Raji (cell line): ENCODE data around the gene RNF8.

Experiments used
- POLR2A ChIP-seq: IDR thresholded peaks from 2 replicates; pipeline ENCODE4 v1.6.1; 2011; ENCODE audit warnings: low read depth, low read length, control low read depth; ENCODE audit not compliant: insufficient read depth

The RNF8 gene

DNA sequence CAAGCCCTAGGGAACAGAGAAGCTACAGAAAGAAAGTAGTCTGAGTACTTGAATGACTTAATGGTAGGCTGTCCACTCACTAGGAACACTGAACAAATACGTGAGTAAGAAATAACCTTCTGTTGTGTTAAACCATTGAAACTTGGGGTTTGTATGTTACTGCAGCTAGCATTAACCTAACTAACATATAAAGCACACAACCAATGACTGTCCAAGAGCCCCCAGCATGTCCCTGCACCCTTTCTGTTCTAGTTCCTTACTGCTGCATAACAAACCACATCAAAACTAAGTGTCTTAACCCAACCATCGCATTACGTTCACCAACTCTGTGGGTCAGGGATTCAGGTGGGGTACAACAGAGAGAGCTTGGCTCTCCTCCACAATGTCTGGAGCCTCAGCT lies 10.5 kb upstream of the RNF8 start:
- no peak for TF ChIP-seq POLR2A

DNA sequence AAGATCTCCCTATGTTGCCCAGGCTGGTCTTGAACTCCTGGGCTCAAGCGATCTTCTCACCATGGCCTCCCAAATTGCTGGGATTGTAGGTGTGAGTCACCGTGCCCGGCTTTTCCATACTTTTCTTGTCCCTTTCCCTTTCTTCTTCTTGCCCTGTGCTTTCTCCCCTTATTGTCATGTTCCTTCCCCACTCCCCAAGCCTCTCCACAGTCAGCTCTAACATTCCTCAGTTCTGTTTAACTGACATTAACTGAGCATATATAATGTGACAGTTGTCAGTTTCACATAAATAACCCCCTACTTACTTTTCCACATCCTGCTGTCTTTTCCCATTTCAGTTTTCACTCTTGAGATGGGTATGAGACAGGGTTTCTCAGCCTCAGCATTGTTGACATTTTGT lies 9.5 kb upstream of the RNF8 start:
- no peak for TF ChIP-seq POLR2A

DNA sequence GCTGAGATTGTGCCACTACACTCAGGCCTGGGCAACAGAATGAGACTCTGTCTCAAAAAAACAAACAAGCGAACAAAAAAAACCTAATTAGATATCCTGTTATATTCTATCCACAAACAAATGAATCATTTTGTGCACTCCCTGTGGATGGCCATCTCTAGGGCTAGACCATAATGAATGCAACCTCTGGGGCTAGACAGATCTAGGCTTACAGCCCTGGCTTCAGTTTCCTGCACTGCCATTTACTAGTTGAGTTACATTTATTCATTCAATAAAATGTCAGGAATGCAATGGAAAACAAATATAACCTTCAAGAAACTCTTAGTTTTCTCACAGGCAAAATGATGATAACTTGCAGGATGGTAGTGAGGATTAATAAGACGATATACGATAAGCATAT lies 6.6 kb upstream of the RNF8 start:
- TF ChIP-seq POLR2A: no peak

DNA sequence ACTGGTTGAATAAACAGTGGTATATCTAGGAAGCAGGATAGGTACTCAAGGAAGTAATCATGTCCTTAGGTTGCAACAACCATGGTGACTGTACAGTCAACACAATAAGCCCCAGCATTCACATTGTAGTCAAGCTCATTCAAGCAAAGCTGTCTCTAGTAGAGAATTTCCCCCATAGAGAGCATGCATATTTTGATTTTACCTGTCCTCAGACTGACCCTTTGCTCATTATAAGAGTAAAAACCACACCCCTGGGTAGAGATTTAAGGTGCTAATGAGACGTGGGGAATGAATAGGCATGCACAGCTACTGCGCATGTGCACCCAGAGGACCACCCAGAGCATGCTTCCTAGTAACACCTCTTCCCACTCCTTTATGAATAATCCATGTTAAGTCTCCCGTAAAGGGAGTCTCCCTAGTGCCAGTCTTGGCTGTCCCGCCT lies 6.1 kb upstream of the RNF8 start:
- no peak for TF ChIP-seq POLR2A

DNA sequence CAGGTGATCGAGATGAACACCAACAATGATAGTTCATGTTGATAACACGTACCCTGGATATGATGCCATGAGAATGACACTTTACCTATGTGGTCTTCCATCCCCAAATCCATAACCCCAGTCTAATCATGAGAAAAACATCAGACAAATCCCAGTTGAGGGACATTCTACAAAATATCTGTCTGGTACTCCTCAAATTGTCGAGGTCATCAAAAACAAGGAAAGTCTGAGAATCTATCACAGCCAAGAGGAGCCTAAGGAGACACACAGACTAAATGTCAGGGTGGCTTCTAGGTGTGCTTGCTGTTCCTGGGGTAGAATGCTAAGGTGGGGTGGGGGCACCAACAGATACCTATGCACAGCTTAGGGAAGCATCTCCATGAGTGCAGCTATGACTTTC lies 2.8 kb upstream of the RNF8 start:
- TF ChIP-seq POLR2A: no peak

DNA sequence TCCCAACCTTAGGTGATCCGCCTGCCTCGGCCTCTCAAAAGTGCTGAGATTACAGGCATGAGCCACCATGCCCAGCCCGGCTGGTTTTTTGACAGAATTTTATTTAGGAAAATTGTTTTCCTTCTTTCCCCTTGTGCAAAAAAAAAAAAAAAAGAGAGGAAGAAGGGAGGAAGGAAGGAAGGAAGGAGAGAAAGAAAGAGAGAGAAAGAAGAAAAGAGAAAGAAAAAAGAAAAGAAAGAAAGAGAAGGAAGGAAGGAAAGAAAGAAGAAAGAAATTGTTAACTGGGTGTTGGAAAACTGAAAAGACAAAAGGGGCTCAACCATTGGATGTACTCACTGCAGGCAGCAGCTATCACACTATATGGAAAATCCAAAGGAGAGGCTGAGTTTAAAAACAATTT lies 1.4 kb upstream of the RNF8 start:
- no peak for TF ChIP-seq POLR2A

DNA sequence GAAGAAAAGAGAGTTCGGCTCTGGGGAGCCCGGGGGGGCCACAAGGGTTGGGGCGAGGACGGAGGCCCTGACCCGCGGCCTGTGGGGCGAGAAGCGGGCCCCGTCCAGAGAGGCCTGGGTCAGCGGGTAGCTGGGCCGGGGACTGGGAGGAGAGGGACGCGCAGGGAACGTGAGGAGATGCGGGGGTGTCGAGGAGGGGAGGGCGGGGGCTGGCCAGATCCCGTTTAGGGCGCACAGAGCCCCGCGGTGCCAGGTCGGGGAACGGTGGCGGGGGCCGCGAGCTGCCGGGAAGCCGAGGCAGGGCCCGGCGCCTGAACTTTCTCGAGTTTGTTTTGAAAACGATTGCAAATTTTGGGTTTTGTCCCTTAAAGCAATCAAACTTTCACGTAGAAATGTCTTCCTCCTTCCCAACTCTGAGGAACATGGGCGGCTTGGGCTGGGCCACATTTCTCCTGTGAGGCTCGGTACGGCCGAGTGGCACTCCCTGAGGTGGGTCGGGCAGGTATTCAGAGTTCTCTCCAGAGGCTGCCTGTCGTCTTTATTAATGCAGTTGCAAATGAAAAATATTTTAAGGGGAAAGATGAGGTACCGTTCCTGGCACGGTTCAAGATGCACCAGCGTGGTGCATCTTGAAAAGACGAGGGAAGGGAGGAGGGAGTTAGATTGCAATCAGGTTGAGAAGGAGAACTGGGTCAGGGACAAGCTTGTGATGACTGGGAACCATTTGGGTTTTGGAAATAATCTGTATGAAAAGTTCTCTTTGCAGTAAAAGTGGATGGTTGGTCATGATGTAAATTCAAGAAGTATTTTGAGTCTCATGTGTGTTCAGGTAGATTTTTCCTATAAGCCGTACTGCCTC lies 972 bp downstream of the RNF8 start:
- no peak for TF ChIP-seq POLR2A

DNA sequence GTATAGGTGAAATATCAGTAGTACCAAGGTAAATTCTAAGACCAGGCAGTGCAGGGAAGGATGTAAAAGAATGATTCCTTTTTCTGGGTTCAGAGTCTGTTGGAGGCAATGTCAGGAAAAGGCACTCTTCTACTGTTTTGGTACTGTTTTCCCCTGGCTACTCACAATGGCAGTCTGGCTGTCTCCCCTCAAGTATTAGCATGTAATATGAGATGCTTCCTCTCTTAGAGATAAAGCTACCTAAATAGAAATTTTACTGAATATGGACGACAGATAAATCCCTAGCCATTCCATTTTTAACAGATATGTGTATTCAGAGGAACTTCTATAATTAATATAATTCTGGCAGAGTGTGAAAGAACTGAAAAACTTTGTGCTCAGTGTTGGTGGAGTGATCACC lies 3.5 kb downstream of the RNF8 start:
- TF ChIP-seq POLR2A: no peak

DNA sequence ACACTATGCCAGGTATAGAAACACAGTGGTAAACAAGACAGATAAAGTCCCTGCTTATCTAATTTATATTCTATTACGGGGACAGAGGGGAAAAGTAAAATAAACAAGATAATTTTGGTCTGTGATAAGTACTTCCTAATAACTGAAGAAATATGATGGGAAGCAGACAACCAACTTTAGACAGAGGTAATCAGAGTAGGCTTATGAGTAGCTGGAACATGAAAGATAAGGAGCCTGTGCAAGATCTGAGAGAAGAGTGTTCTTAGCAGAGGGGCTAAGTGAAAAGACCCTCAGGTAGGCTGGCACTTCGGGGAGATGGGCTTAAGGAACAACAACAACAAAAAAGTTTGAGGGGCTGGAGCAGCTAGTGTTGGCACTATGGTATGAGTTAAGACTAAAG lies 4.1 kb downstream of the RNF8 start:
- no peak for TF ChIP-seq POLR2A

DNA sequence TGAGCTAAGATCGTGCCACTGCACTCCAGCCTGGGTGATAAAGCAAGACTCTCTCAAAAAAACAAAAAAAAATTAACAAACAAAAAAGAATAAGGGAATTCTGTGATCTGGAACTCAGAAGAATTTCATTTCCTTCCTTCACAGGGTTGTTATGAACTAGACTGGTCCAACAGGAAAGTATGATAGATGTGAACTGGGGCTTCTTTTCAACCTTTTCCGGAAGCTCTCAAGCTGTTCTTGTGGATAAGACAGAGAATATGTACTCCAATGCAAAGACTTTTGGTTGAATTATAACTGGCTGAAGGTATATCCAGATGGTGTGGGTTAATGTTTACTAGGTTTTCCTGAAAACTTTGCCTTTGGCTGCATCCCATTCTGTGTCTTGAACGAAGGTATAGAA lies 5.3 kb downstream of the RNF8 start:
- no peak for TF ChIP-seq POLR2A

DNA sequence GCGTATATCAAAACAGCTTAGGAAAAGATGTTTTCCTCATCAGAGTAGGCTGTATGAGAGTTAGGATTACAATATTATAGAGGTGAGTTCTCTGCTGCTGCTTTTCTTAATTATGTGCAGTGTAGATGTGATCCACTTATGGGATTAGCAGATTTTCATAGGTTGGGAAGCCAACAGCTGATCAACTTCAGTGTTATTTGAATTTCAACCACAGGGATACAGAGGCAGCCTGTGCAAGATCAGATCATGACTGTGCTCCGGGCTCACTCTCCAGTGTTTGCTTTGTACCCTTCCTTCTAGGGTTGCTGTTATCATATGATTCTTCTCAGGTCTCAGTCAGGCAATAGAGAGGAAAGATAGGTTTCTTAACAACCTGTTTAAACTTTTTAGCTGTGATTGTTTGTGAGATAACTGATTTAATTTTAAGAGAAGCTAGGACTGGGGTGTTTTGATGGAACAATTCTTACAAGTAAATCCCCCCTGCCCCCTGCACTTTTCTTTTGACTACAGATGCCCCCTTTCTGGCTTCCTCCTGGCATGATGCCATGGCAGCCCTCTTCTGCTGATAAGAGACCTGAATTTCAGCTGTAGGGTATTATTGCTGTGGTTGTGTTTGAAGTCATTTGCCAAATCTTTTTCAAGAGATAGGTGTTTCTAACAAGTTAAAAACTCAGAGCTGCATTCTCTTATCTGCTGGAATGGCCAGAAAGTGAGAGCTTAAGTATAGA lies 8.5 kb downstream of the RNF8 start:
- no peak for TF ChIP-seq POLR2A

DNA sequence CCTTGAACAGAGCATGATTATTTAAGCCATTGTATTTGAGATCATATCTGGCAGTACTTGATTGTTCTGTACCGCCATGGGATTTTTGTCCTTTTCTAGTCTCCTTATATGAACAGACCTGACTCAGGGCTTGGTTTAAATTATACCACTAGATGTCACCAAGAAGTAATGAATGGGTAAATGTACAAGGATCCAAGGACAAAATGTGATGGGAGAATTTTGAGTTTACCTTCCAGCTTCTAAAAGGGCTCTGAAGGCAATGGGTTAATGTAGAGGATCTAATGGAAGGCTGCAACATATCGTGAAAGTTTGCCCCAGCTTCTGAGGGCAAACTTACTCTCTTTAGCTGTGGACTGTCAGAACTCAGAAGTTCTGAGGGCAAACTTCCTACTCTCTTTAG lies 12.0 kb downstream of the RNF8 start:
- no peak for TF ChIP-seq POLR2A

DNA sequence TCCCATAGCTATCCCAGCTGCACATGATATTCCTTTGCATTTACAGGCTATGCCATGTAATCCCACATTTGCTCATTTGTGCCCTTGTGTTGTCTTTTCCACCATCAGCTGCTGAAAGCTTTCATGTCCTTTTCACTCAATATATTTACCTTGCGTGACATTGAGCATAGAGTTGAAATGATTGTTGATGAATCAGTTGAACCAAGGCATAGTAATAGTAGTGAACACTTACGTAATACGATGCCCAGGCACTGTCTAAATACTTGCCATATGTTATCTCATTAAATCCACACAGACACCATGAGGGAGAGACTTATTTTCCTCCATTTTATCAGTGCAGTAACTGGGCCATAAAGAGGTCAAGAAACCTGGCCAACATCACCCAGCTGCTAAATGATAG lies 13.1 kb downstream of the RNF8 start:
- TF ChIP-seq POLR2A: no peak

DNA sequence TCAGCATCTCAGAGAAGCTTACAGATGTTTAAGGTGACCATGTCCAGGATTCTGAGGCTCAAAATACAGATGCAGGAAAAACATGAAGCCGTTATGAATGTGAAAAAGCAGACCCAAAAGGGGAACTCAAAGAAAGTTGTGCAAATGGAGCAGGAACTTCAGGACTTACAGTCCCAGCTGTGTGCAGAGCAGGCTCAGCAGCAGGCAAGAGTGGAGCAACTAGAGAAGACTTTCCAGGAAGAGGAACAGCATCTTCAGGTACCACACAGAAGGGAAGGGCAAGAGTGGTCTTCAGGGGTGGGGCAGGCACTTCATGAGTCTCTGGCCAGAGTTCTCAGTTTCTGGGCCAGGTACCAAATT lies 15.2 kb downstream of the RNF8 start:
- TF ChIP-seq POLR2A: no peak

DNA sequence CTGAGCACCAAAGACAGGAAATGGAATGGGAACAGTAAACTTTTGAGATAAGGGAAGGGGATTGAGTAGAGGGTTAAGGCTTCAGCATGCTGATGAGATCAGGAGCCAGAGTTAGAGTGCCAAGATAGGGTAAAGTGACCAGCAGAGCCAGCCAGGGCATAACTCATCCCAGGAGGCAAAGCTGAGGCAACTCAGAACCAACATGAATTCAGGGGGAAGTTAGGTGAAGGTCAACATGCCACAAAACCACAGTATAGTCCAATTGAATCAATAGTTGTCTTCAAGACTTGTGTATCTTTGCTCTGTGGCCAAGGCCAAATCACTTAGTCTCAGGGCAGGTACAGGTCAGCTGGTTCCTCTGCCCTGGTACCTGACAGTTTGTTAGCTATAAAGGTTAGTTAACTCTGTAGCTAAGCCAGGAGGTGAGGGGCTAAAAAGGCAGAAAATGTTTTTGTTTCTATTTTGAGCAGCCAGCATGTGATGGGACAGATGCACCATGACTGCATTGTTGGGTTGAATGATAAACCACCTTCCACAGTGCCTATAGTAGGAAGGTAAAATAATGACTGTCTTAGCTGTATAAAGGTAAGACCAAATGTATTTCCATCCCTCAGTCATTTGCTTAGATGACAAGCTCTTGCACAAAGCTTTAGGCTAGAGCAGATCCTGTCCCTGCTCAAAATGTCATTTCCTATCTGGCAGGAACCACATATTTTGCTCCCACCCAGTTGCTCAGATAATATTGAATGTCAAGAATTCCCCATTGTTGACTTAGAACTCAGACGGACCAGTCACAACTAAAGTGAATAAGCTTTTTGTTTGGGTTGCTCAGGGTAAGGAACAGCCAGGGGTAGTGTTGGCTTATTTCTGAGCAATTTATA lies 15.8 kb downstream of the RNF8 start:
- no peak for TF ChIP-seq POLR2A
